Measurements from ENCODE around the gene RNF168.
"Not testable (repeated sequence)": the region's sequence is repeated elsewhere in the genome, so short reads cannot be mapped to it uniquely, and the experiment has no call there.

The RNF168 gene

GRCh38 chr3:196513697-196514349 is 10.3 kb upstream of the RNF168 start:
- Histone ChIP-seq H3K36me3 (ENCODE audit: control insufficient read depth, low read depth, low read length) (no peaks in the 10 kb centered on the region), H3K9ac (ENCODE audit: low read length) (no peak overlapping the region), H3K27ac (ENCODE audit: low read length) (no peak overlapping the region), H3K9me3 (ENCODE audit: control insufficient read depth, low read depth, low read length) (peaks cover 4% of the 10 kb centered on the region), H3K27me3 (ENCODE audit: control insufficient read depth, insufficient read depth, low read length) (no peaks in the 10 kb centered on the region), H3K4me3 (ENCODE audit: low read length) (no peak overlapping the region), H3K4me1 (ENCODE audit: control insufficient read depth, low read depth, low read length) (peaks cover 13% of the 10 kb centered on the region)

- not testable (repeated sequence) for H3K9ac ChIP-seq (ENCODE audit: low read length); H3K27me3 ChIP-seq (ENCODE audit: control insufficient read depth, insufficient read depth, low read length); H3K27ac ChIP-seq (ENCODE audit: low read length); H3K36me3 ChIP-seq (ENCODE audit: control insufficient read depth, low read depth, low read length); H3K9me3 ChIP-seq (ENCODE audit: control insufficient read depth, low read depth, low read length); H3K4me1 ChIP-seq (ENCODE audit: control insufficient read depth, low read depth, low read length); H3K4me3 ChIP-seq (ENCODE audit: low read length)
These were observed 8.3 kb upstream of the RNF168 start for GRCh38 chr3:196511646-196512425.

GRCh38 chr3:196511108-196511507 is 7.5 kb upstream of the RNF168 start:
- not testable (repeated sequence) for H3K4me3 ChIP-seq (ENCODE audit: low read length); H3K27ac ChIP-seq (ENCODE audit: low read length); H3K9me3 ChIP-seq (ENCODE audit: control insufficient read depth, low read depth, low read length); H3K36me3 ChIP-seq (ENCODE audit: control insufficient read depth, low read depth, low read length); H3K9ac ChIP-seq (ENCODE audit: low read length); H3K27me3 ChIP-seq (ENCODE audit: control insufficient read depth, insufficient read depth, low read length); H3K4me1 ChIP-seq (ENCODE audit: control insufficient read depth, low read depth, low read length)

- Histone ChIP-seq H3K27me3 (ENCODE audit: control insufficient read depth, insufficient read depth, low read length) (no peaks in the 10 kb centered on the region), H3K27ac (ENCODE audit: low read length) (no peak overlapping the region), H3K9ac (ENCODE audit: low read length) (no peak overlapping the region), H3K4me3 (ENCODE audit: low read length) (no peak overlapping the region), H3K9me3 (ENCODE audit: control insufficient read depth, low read depth, low read length) (peaks cover 6% of the 10 kb centered on the region), H3K4me1 (ENCODE audit: control insufficient read depth, low read depth, low read length) (no peaks in the 10 kb centered on the region), H3K36me3 (ENCODE audit: control insufficient read depth, low read depth, low read length) (no peaks in the 10 kb centered on the region)
These were observed 3.1 kb upstream of the RNF168 start for GRCh38 chr3:196506687-196507086.

GRCh38 chr3:196504556-196504955 is 988 bp upstream of the RNF168 start:
- H3K36me3 ChIP-seq (ENCODE audit: control insufficient read depth, low read depth, low read length) = no peaks in the 10 kb centered on the region
- peaks cover 7% of the 10 kb centered on the region for H3K4me1 ChIP-seq (ENCODE audit: control insufficient read depth, low read depth, low read length)
- no peak overlapping the region for H3K4me3 ChIP-seq (ENCODE audit: low read length)
- H3K9me3 ChIP-seq (ENCODE audit: control insufficient read depth, low read depth, low read length) = peaks cover 6% of the 10 kb centered on the region
- H3K27me3 ChIP-seq (ENCODE audit: control insufficient read depth, insufficient read depth, low read length) = no peaks in the 10 kb centered on the region
- H3K9ac ChIP-seq (ENCODE audit: low read length) = no peak overlapping the region
- no peak overlapping the region for H3K27ac ChIP-seq (ENCODE audit: low read length)

GRCh38 chr3:196504077-196504398 is 470 bp upstream of the RNF168 start:
- not testable (repeated sequence) for H3K27me3 ChIP-seq (ENCODE audit: control insufficient read depth, insufficient read depth, low read length); H3K9me3 ChIP-seq (ENCODE audit: control insufficient read depth, low read depth, low read length); H3K36me3 ChIP-seq (ENCODE audit: control insufficient read depth, low read depth, low read length); H3K4me1 ChIP-seq (ENCODE audit: control insufficient read depth, low read depth, low read length); H3K27ac ChIP-seq (ENCODE audit: low read length)
- Histone ChIP-seq H3K9ac (ENCODE audit: low read length) (peak overlapping the region; percentile 37), H3K4me3 (ENCODE audit: low read length) (peak overlapping the region; percentile 31)

GRCh38 chr3:196502775-196503195 is 783 bp downstream of the RNF168 start:
- H3K27ac ChIP-seq (ENCODE audit: low read length) = peak overlapping the region; percentile 88
- H3K9ac ChIP-seq (ENCODE audit: low read length) = peak overlapping the region; percentile 94
- peak overlapping the region; percentile 99 for H3K4me3 ChIP-seq (ENCODE audit: low read length)
- H3K27me3 ChIP-seq (ENCODE audit: control insufficient read depth, insufficient read depth, low read length) = no peaks in the 10 kb centered on the region
- peaks cover 6% of the 10 kb centered on the region for H3K9me3 ChIP-seq (ENCODE audit: control insufficient read depth, low read depth, low read length)
- peaks cover 7% of the 10 kb centered on the region for H3K4me1 ChIP-seq (ENCODE audit: control insufficient read depth, low read depth, low read length)
- H3K36me3 ChIP-seq (ENCODE audit: control insufficient read depth, low read depth, low read length) = no peaks in the 10 kb centered on the region

- Histone ChIP-seq H3K9me3 (ENCODE audit: control insufficient read depth, low read depth, low read length) (no peaks in the 10 kb centered on the region), H3K4me1 (ENCODE audit: control insufficient read depth, low read depth, low read length) (peaks cover 7% of the 10 kb centered on the region), H3K4me3 (ENCODE audit: low read length) (peak overlapping the region; percentile 99), H3K27me3 (ENCODE audit: control insufficient read depth, insufficient read depth, low read length) (no peaks in the 10 kb centered on the region), H3K9ac (ENCODE audit: low read length) (peak overlapping the region; percentile 94), H3K36me3 (ENCODE audit: control insufficient read depth, low read depth, low read length) (no peaks in the 10 kb centered on the region), H3K27ac (ENCODE audit: low read length) (no peak overlapping the region)
These were observed 2.1 kb downstream of the RNF168 start for GRCh38 chr3:196501316-196502044.

- Histone ChIP-seq H3K36me3 (ENCODE audit: control insufficient read depth, low read depth, low read length) (peaks cover 7% of the 10 kb centered on the region), H3K4me3 (ENCODE audit: low read length) (peak overlapping the region; percentile 99), H3K9ac (ENCODE audit: low read length) (peak overlapping the region; percentile 94), H3K27me3 (ENCODE audit: control insufficient read depth, insufficient read depth, low read length) (no peaks in the 10 kb centered on the region), H3K27ac (ENCODE audit: low read length) (no peak overlapping the region), H3K4me1 (ENCODE audit: control insufficient read depth, low read depth, low read length) (peaks cover 7% of the 10 kb centered on the region), H3K9me3 (ENCODE audit: control insufficient read depth, low read depth, low read length) (no peaks in the 10 kb centered on the region)
These were observed 3.6 kb downstream of the RNF168 start for GRCh38 chr3:196499807-196500524.

GRCh38 chr3:196499061-196499460 is 4.5 kb downstream of the RNF168 start:
- H3K27ac ChIP-seq (ENCODE audit: low read length) = no peak overlapping the region
- H3K27me3 ChIP-seq (ENCODE audit: control insufficient read depth, insufficient read depth, low read length) = no peaks in the 10 kb centered on the region
- peaks cover 7% of the 10 kb centered on the region for H3K4me1 ChIP-seq (ENCODE audit: control insufficient read depth, low read depth, low read length)
- H3K36me3 ChIP-seq (ENCODE audit: control insufficient read depth, low read depth, low read length) = peaks cover 7% of the 10 kb centered on the region
- peak overlapping the region; percentile 13 for H3K9ac ChIP-seq (ENCODE audit: low read length)
- H3K9me3 ChIP-seq (ENCODE audit: control insufficient read depth, low read depth, low read length) = no peaks in the 10 kb centered on the region
- H3K4me3 ChIP-seq (ENCODE audit: low read length) = no peak overlapping the region

GRCh38 chr3:196498297-196498696 is 5.3 kb downstream of the RNF168 start:
- H3K4me1 ChIP-seq (ENCODE audit: control insufficient read depth, low read depth, low read length) = peaks cover 7% of the 10 kb centered on the region
- H3K36me3 ChIP-seq (ENCODE audit: control insufficient read depth, low read depth, low read length) = peaks cover 7% of the 10 kb centered on the region
- no peak overlapping the region for H3K9ac ChIP-seq (ENCODE audit: low read length)
- no peaks in the 10 kb centered on the region for H3K9me3 ChIP-seq (ENCODE audit: control insufficient read depth, low read depth, low read length)
- H3K27me3 ChIP-seq (ENCODE audit: control insufficient read depth, insufficient read depth, low read length) = no peaks in the 10 kb centered on the region
- no peak overlapping the region for H3K4me3 ChIP-seq (ENCODE audit: low read length)
- H3K27ac ChIP-seq (ENCODE audit: low read length) = no peak overlapping the region
